OCI-LY7 (cell line): ENCODE measurements around the gene TRAF3. TPM values are rescaled to one million over a fixed set of nuclear protein-coding genes. Genes with fewer than 3 reads are reported as not detected.

Experiments
- BruUV-seq: library from RNA; stranded (reverse); fragments of 400-500 nt; replicated peaks from 2 replicates; lab custom pipeline; 2021; lab: Mats Ljungman, UMichigan
- CTCF ChIA-PET: fragments of 300-600 bp; sonication (Branson Sonifier 250); formaldehyde crosslinking; loops from one replicate; lab custom pipeline; 2022; ENCODE audit warnings: antibody characterized with exemption; ENCODE audit not compliant: unreplicated experiment; lab: Charles Lee
- POLR2A ChIA-PET: fragments of 300-600 bp; sonication (Branson Sonifier 250); formaldehyde crosslinking; loops from one replicate; lab custom pipeline; 2022; ENCODE audit warnings: antibody characterized with exemption; lab: Charles Lee
- DNase-seq: peaks from one replicate; pipeline ENCODE4 v3.0.0-alpha.2; 2015; ENCODE audit warnings: low spot score
- H2AFZ ChIP-seq: fragments of 200-600 bp; sonication (generic), shearing (Covaris generic); 2 replicates; pipeline ENCODE4 v1.6.1; 2014; ENCODE audit warnings: mild to moderate bottlenecking, antibody characterized with exemption, low read length, moderate library complexity
- H3K27ac ChIP-seq: fragments of 200-600 bp; sonication (generic); 2 replicates; pipeline ENCODE4 v1.5.1; 2014; ENCODE audit warnings: mixed run types, low read depth, mild to moderate bottlenecking, moderate library complexity, low read length, inconsistent platforms; ENCODE audit not compliant: poor library complexity, severe bottlenecking
- H3K36me3 ChIP-seq: fragments of 200-600 bp; sonication (generic); 2 replicates; pipeline ENCODE4 v1.6.1; 2014; ENCODE audit warnings: mild to moderate bottlenecking, antibody characterized with exemption, low read length, moderate library complexity, mixed read lengths; ENCODE audit not compliant: insufficient read depth
- H3K4me1 ChIP-seq: fragments of 200-600 bp; sonication (generic); 2 replicates; pipeline ENCODE4 v1.5.1; 2014; ENCODE audit warnings: mild to moderate bottlenecking, low read length; ENCODE audit not compliant: insufficient read depth, poor library complexity, severe bottlenecking
- H3K4me2 ChIP-seq: fragments of 200-600 bp; sonication (generic); 2 replicates; pipeline ENCODE4 v1.6.1; 2014; ENCODE audit warnings: mild to moderate bottlenecking, low read length
- H3K4me3 ChIP-seq: fragments of 200-600 bp; sonication (generic); 2 replicates; pipeline ENCODE4 v1.5.1; 2014; ENCODE audit warnings: mild to moderate bottlenecking, low read depth, low read length; ENCODE audit not compliant: poor library complexity, severe bottlenecking
- H3K79me2 ChIP-seq: fragments of 200-600 bp; sonication (generic); 2 replicates; pipeline ENCODE4 v1.6.1; 2016; ENCODE audit warnings: low read depth, mild to moderate bottlenecking, low read length, moderate library complexity, mixed read lengths; ENCODE audit not compliant: insufficient read depth
- H3K9me2 ChIP-seq: fragments of 200-600 bp; sonication (generic); 2 replicates; pipeline ENCODE4 v1.6.1; 2016; ENCODE audit warnings: mild to moderate bottlenecking, low read length, mixed read lengths; ENCODE audit not compliant: insufficient read depth
- H3K9me3 ChIP-seq: fragments of 200-600 bp; sonication (generic); 2 replicates; pipeline ENCODE4 v1.6.1; 2014; ENCODE audit warnings: mild to moderate bottlenecking, mixed run types, low read length, mixed read lengths
- H4K20me1 ChIP-seq: fragments of 200-600 bp; sonication (generic); 2 replicates; pipeline ENCODE4 v1.6.1; 2014; ENCODE audit warnings: mild to moderate bottlenecking, antibody characterized with exemption, low read length, moderate library complexity, mixed read lengths; ENCODE audit not compliant: insufficient read depth
- CTCF ChIP-seq: fragments of 200-600 bp; sonication (generic); conservative IDR thresholded peaks from 2 replicates; pipeline ENCODE4 v1.5.1; 2014; ENCODE audit warnings: mild to moderate bottlenecking, antibody characterized with exemption, low read length, moderate library complexity, mixed read lengths
- EZH2phosphoT487 ChIP-seq: fragments of 200-600 bp; sonication (generic); IDR thresholded peaks from 2 replicates; pipeline ENCODE4 v1.6.1; 2018; ENCODE audit warnings: low read depth, borderline replicate concordance, mild to moderate bottlenecking, mixed run types, antibody characterized with exemption, low read length, moderate library complexity, mixed read lengths
- intact Hi-C: fragments of 100-400 bp; cut with micrococcal nuclease; formaldehyde crosslinking; loops from one replicate; pipeline ENCODE4 v1.10.0; 2022; ENCODE audit not compliant: unreplicated experiment
- total RNA-seq, 2 experiments: library from RNA; depleted of rRNA in 1 of 2; stranded (reverse); fragments of >200 nt in 1 of 2; shearing (Covaris generic) in 1 of 2; gene quantifications; 2 replicates each; pipeline ENCODE4 v1.2.3, GENCODE V29; 2014 to 2022

Gene TRAF3
- total RNA-seq, 2 experiments from 2014 or later, result 0.82 to 2.9 TPM

- Histone ChIP-seq H3K4me2 (peak overlapping the region; percentile 43), H3K9me3 (no peaks in the 10 kb centered on the region), H3K4me1 (peaks cover 28% of the 10 kb centered on the region), H3K9me2 (no peaks in the 10 kb centered on the region), H3K27ac (no peak overlapping the region), H2AFZ (no peak overlapping the region), H4K20me1 (peaks cover 8% of the 10 kb centered on the region; the same call in 1 of the 2 replicates), H3K36me3 (no peaks in the 10 kb centered on the region), H3K4me3 (no peak overlapping the region), H3K79me2 (no peaks in the 10 kb centered on the region)
- POLR2A ChIA-PET, result interaction anchor here (0.6 to 0.8 kb wide), 3 partner anchors 9 to 347 kb away, joined by 3 to 6 read pairs (median 4); no protein-coding TSS in a partner anchor
- CTCF ChIA-PET, result interaction anchor here (0.6 kb wide), 1 partner anchor 188 kb away, joined by 5 read pairs; no protein-coding TSS in a partner anchor
- no peak for DNase-seq
- TF ChIP-seq EZH2phosphoT487, result no peak
- TF ChIP-seq CTCF, result no peak
- no TSS peak for BruUV-seq
- intact Hi-C loops, result no loop called here
These were observed 136.3 kb downstream of the TRAF3 start for GRCh38 chr14:102913341-102914211.

- Histone ChIP-seq H3K9me2 (no peaks in the 10 kb centered on the region), H3K9me3 (no peaks in the 10 kb centered on the region), H3K4me1 (peaks cover 28% of the 10 kb centered on the region), H3K36me3 (no peaks in the 10 kb centered on the region), H3K79me2 (no peaks in the 10 kb centered on the region), H3K4me2 (peak overlapping the region; percentile 43), H4K20me1 (peaks cover 8% of the 10 kb centered on the region; the same call in 1 of the 2 replicates), H3K27ac (no peak overlapping the region), H3K4me3 (no peak overlapping the region), H2AFZ (no peak overlapping the region)
- no TSS peak for BruUV-seq
- ChIA-PET POLR2A (interaction anchor here (0.6 kb wide), 1 partner anchor 24 kb away, joined by 4 read pairs; no protein-coding TSS in a partner anchor), CTCF (interaction anchor here (0.9 kb wide), 1 partner anchor 218 kb away, joined by 4 read pairs; no protein-coding TSS in a partner anchor)
- TF ChIP-seq EZH2phosphoT487 (no peak), CTCF (no peak)
- DNase-seq, result peak; percentile 58
- intact Hi-C loops, result loop anchor here (5.0 kb wide), 3 partner anchors 322 to 477 kb away; partner anchors contain the start of gene RCOR1
These were observed 137.4 kb downstream of the TRAF3 start for GRCh38 chr14:102914474-102915291.
